CD4-positive, alpha-beta T cell treated with Interleukin-4 for 1 hour (primary cell): Measurements from ENCODE around the gene CTAGE9.

ENCODE experiments used
- DNase-seq, 2 donors: peaks; one replicate each; pipeline ENCODE4 v3.0.0-alpha.2; 2020 to 2022

The CTAGE9 gene

GRCh38 chr6:131663578-131664165, 47.1 kb downstream of the CTAGE9 start:
- DNase-seq: no peak

- no peak for DNase-seq
These were observed 50.6 kb downstream of the CTAGE9 start for GRCh38 chr6:131660195-131660594.
